Brain microvascular endothelial cell (primary cell): ENCODE results near the gene RGS8.
A peak's percentile ranks its signal among the peaks of the same experiment; 100 is the strongest.

ENCODE experiments used
- DNase-seq: peaks from one replicate; pipeline ENCODE4 v3.0.0-alpha.2; 2020
- H3K27ac ChIP-seq: fragments of 250-450 bp; sonication (Bioruptor Pico); 2 replicates; pipeline ENCODE4 v1.5.1; 2020; ENCODE audit warnings: mild to moderate bottlenecking, moderate library complexity
- H3K27me3 ChIP-seq: fragments of 250-450 bp; sonication (Bioruptor Pico); replicated peaks from 2 replicates; pipeline ENCODE4 v1.5.1; 2020; ENCODE audit warnings: mild to moderate bottlenecking
- H3K36me3 ChIP-seq: fragments of 250-450 bp; sonication (Bioruptor Pico); replicated peaks from 2 replicates; pipeline ENCODE4 v1.5.1; 2020; ENCODE audit warnings: mild to moderate bottlenecking
- H3K4me3 ChIP-seq: 2 replicates; pipeline ENCODE4 v1.5.1; 2011; ENCODE audit warnings: low read depth, mild to moderate bottlenecking, control low read depth, low read length, moderate library complexity
- in situ Hi-C: cut with HindIII; loops from 2 replicates; pipeline ENCODE4 v1.10.0; 2017; ENCODE audit warnings: low sequenced_read_pairs, low pct_ligation_motif_present
- TF ChIP-seq, protein P1 (sequence below): IDR thresholded peaks from 2 replicates; pipeline ENCODE4 v1.5.1; 2011; ENCODE audit warnings: low read depth, mild to moderate bottlenecking, moderate library complexity, low read length, control low read depth, inconsistent platforms; ENCODE audit errors: missing control alignments

The RGS8 gene, protein sequence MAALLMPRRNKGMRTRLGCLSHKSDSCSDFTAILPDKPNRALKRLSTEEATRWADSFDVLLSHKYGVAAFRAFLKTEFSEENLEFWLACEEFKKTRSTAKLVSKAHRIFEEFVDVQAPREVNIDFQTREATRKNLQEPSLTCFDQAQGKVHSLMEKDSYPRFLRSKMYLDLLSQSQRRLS

GRCh38 chr1:182684116-182684828 lies at the start of gene RGS8:
RGS8 (minus strand) TSS chr1:182684587; CDS start chr1:182669649, 14,938 bp downstream.
- TF ChIP-seq, protein P1, sequence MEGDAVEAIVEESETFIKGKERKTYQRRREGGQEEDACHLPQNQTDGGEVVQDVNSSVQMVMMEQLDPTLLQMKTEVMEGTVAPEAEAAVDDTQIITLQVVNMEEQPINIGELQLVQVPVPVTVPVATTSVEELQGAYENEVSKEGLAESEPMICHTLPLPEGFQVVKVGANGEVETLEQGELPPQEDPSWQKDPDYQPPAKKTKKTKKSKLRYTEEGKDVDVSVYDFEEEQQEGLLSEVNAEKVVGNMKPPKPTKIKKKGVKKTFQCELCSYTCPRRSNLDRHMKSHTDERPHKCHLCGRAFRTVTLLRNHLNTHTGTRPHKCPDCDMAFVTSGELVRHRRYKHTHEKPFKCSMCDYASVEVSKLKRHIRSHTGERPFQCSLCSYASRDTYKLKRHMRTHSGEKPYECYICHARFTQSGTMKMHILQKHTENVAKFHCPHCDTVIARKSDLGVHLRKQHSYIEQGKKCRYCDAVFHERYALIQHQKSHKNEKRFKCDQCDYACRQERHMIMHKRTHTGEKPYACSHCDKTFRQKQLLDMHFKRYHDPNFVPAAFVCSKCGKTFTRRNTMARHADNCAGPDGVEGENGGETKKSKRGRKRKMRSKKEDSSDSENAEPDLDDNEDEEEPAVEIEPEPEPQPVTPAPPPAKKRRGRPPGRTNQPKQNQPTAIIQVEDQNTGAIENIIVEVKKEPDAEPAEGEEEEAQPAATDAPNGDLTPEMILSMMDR, result no peak
- H3K36me3 ChIP-seq, result no peaks in the 10 kb centered on the region
- in situ Hi-C loops, result no loop called here
- H3K4me3 ChIP-seq, result no peak within 1 kb of the TSS
- DNase-seq, result no peak
- H3K27ac ChIP-seq, result no peak within 1 kb of the TSS
- no peaks in the 10 kb centered on the region for H3K27me3 ChIP-seq

GRCh38 chr1:182731852-182732575 lies 47.6 kb upstream of the RGS8 start:
- no peak overlapping the region for H3K27ac ChIP-seq
- no peaks in the 10 kb centered on the region for H3K36me3 ChIP-seq
- TF ChIP-seq, protein P1, result no peak
- no peaks in the 10 kb centered on the region for H3K27me3 ChIP-seq
- in situ Hi-C loops, result no loop called here
- no peak overlapping the region for H3K4me3 ChIP-seq
- DNase-seq, result no peak

DNA sequence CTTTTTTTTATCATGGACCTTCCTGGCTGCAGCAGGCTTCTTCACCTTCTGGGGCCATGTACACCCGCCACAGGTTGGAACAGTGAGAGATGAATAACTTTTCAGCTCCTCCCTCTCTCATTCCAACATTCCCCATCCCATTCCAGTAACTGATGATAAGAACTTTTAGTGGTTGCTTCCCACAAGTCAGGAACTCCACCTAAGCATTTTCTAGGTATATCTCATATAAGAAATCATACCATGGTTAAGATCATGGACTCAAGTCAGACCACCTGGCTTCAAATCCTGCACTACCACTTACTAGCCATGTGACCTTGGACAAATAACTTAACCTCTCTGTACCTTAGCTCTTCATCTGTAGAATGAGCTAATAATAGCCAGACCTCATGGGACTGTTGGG lies 42.5 kb upstream of the RGS8 start:
- TF ChIP-seq, protein P1, result no peak
- DNase-seq, result no peak
- in situ Hi-C loops, result no loop called here
- no peaks in the 10 kb centered on the region for H3K36me3 ChIP-seq
- H3K27me3 ChIP-seq, result no peaks in the 10 kb centered on the region
- no peak overlapping the region for H3K4me3 ChIP-seq
- H3K27ac ChIP-seq, result no peak overlapping the region

GRCh38 chr1:182725259-182726255 lies 41.2 kb upstream of the RGS8 start:
- TF ChIP-seq, protein P1, result no peak
- Histone ChIP-seq H3K36me3 (no peaks in the 10 kb centered on the region), H3K4me3 (no peak overlapping the region), H3K27ac (peak overlapping the region; percentile 22), H3K27me3 (no peaks in the 10 kb centered on the region)
- DNase-seq, result peak; percentile 68
- in situ Hi-C loops, result no loop called here

DNA sequence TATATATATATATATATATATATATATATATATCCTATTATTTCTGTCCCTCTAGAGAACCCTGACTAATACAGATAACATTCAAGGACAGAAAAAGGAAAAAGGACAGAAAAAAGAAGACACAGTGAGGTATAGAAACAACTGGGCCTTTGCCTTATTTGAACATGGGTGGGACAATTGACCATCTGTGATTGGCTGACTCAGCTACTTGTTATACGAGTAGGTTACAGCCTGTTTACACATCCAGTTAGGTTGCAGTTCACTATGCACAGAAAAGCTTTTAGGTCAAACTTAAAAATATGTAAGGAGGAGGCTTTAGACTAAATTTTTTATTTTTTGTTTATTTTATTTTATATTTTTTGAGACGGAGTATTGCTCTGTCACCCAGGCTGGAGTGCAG lies 39.8 kb upstream of the RGS8 start:
- no peak for DNase-seq
- Histone ChIP-seq H3K4me3 (no peak overlapping the region), H3K27ac (no peak overlapping the region), H3K27me3 (no peaks in the 10 kb centered on the region), H3K36me3 (no peaks in the 10 kb centered on the region)
- TF ChIP-seq, protein P1, result no peak
- in situ Hi-C loops, result no loop called here
